ENCODE results near the gene NIPSNAP2. TPM values are rescaled to one million over a fixed set of nuclear protein-coding genes. Genes with fewer than 3 reads are reported as not detected.

NIPSNAP2 gene
- total and polyA plus RNA-seq, 10 of the 15 experiments (the other 5 are each of a cell fraction or from before 2014, with no cell fraction given): 24.7 to 88.5 (median 49.9) TPM

- Histone ChIP-seq H3K36me3 (ENCODE audit: control insufficient read depth in 2 of 2, insufficient read depth in 2 of 2, low read length in 1 of 2) (no peaks in the 10 kb centered on the region), H3K4me1 (ENCODE audit: control insufficient read depth, insufficient read depth, low read length) (peaks cover 3% of the 10 kb centered on the region; the same call in 1 of the 2 replicates), H2AFZ (ENCODE audit: control insufficient read depth, low read depth, low read length) (no peak overlapping the region), H3K9ac (ENCODE audit: control insufficient read depth, insufficient read depth, low read length) (no peak overlapping the region), H3K4me3 (no peak overlapping the region), H3K9me3 (replicated peaks; ENCODE audit: control insufficient read depth, insufficient read depth, low read length) (no peaks in the 10 kb centered on the region), H3K27me3 (replicated peaks in 1 of 2; ENCODE audit: control insufficient read depth in 2 of 2, insufficient read depth in 2 of 2, low read length in 1 of 2) (no peaks in the 10 kb centered on the region), H3K27ac (ENCODE audit: control insufficient read depth, insufficient read depth) (no peak overlapping the region), H4K20me1 (ENCODE audit: control insufficient read depth, insufficient read depth) (no peaks in the 10 kb centered on the region), H3K79me2 (ENCODE audit: control insufficient read depth, insufficient read depth, low read length) (no peaks in the 10 kb centered on the region), H3K4me2 (ENCODE audit: control insufficient read depth, insufficient read depth) (no peak overlapping the region)
- DNase-seq (ENCODE audit: low read depth, low spot score) (no peak), ATAC-seq (no peak), FAIRE-seq (no peak)
- TF ChIP-seq POLR2AphosphoS5 (IDR thresholded peaks at IDR 0.05; ENCODE audit: low read length) (no peak), E2F4 (IDR thresholded peaks at IDR 0.05; ENCODE audit: low read depth, low read length) (no peak), TCF3 (IDR thresholded peaks at IDR 0.05; ENCODE audit: borderline replicate concordance, insufficient read depth, low read depth, low read length) (no peak), CUX1 (IDR thresholded peaks at IDR 0.05; ENCODE audit: insufficient replicate concordance, low read depth, low read length) (no peak), HDAC6 (IDR thresholded peaks at IDR 0.05; ENCODE audit: unreplicated experiment) (no peak), ATF2 (IDR thresholded peaks at IDR 0.05; ENCODE audit: low read length) (no peak), EZH2 (IDR thresholded peaks at IDR 0.05; ENCODE audit: borderline replicate concordance, control insufficient read depth, low read depth, low read length) (no peak), WRNIP1 (IDR thresholded peaks at IDR 0.05; ENCODE audit: borderline replicate concordance, low read depth, low read length) (no peak), MEF2A (IDR thresholded peaks at IDR 0.05; ENCODE audit: insufficient read depth, low read depth, low read length) (no peak), CHD2 (IDR thresholded peaks at IDR 0.05; ENCODE audit: borderline replicate concordance, low read depth, low read length) (no peak), ZZZ3 (IDR thresholded peaks at IDR 0.05; ENCODE audit: control insufficient read depth, insufficient read length, low read depth) (no peak), RAD21 (IDR thresholded peaks at IDR 0.05; ENCODE audit: insufficient read depth, low read depth, low read length) (no peak), LARP7 (IDR thresholded peaks at IDR 0.05) (no peak), MXI1 (IDR thresholded peaks at IDR 0.05; ENCODE audit: low read depth, low read length) (no peak), BMI1 (IDR thresholded peaks at IDR 0.05; ENCODE audit: borderline replicate concordance) (no peak), IRF5 (IDR thresholded peaks at IDR 0.05; ENCODE audit: borderline replicate concordance) (no peak), TCF7 (IDR thresholded peaks at IDR 0.05; ENCODE audit: borderline replicate concordance) (no peak)
- ChIA-PET POLR2A (no interaction called here), RAD21 (ENCODE audit: unreplicated experiment) (no interaction called here), CTCF (no interaction called here), SMC1A (ENCODE audit: uncharacterized antibody, unreplicated experiment) (no interaction called here)
- no TSS peak for BruUV-seq (replicated peaks)
- in situ Hi-C loops (cut with MboI): no loop called here
- 95% methylated on average over 1 of the region's 1 CpG for WGBS (ENCODE audit: insufficient coverage, insufficient replicate concordance, low lambda C conversion rate, missing lambda C conversion rate)
- intact Hi-C loops (cut with micrococcal nuclease; ENCODE audit: unreplicated experiment): no loop called here
Measured at GRCh38 chr7:55917771-55918170, 46.6 kb upstream of the NIPSNAP2 start.
